HCT116 (cell line): ENCODE measurements around the gene SLC19A1. TPM values are rescaled to one million over a fixed set of nuclear protein-coding genes. Genes with fewer than 3 reads are reported as not detected.

Experiments used
- ATAC-seq: fragments of 200-7000 bp; cut with Tn5 transposase; 2 replicates; pipeline ENCODE4 v1.9.1; 2020; ENCODE audit warnings: mild to moderate bottlenecking, moderate library complexity
- BruUV-seq: library from RNA; stranded (reverse); fragments of 400-500 nt; replicated peaks from 2 replicates; lab custom pipeline; 2021; lab: Mats Ljungman, UMichigan
- CTCF ChIA-PET: fragments of 300-600 bp; sonication (Branson Sonifier 250); formaldehyde crosslinking; loops from one replicate; lab custom pipeline; 2021; ENCODE audit warnings: antibody characterized with exemption; lab: Charles Lee
- POLR2A ChIA-PET: fragments of 300-600, 350-600 bp; sonication (Branson Sonifier 250); formaldehyde crosslinking; loops from one replicate; lab custom pipeline; 2021; ENCODE audit warnings: antibody characterized with exemption; lab: Charles Lee
- RAD21 ChIA-PET, 2 experiments: fragments of 300-600 bp; sonication (Branson Sonifier 250); formaldehyde crosslinking; loops; one replicate each; lab custom pipeline; 2023; ENCODE audit warnings: low total read pairs in 2 of 2; ENCODE audit not compliant: uncharacterized antibody in 2 of 2, unreplicated experiment in 2 of 2, low non-redundant PET in 1 of 2; lab: Charles Lee
- DNase-seq: peaks from one replicate; pipeline ENCODE4 v3.0.0-alpha.2; 2010; ENCODE audit warnings: low read depth, low spot score
- H2AFZ ChIP-seq: fragments of 200-600 bp; shearing (Covaris generic), sonication (generic); 2 replicates; pipeline ENCODE4 v1.6.1; 2017; ENCODE audit warnings: low read depth, mixed run types, mixed read lengths, antibody characterized with exemption, low read length; ENCODE audit not compliant: poor library complexity, severe bottlenecking
- H3K27ac ChIP-seq: 2 replicates; pipeline ENCODE4 v1.5.1; 2012; ENCODE audit warnings: low read depth, low read length
- H3K27me3 ChIP-seq: fragments of 200-600 bp; sonication (generic); 2 replicates; pipeline ENCODE4 v1.6.1; 2016; ENCODE audit warnings: mixed run types, low read length, mixed read lengths; ENCODE audit not compliant: insufficient read depth
- H3K36me3 ChIP-seq, 2 experiments: fragments of 200-500 bp in 1 of 2; fragments of 200-600 bp in 1 of 2; sonication (Bioruptor generic) in 1 of 2; sonication (generic) in 1 of 2; 2 replicates each; pipeline versions ENCODE4 v1.5.1 to v1.6.1; 2014 to 2016; ENCODE audit warnings: low read length in 2 of 2, inconsistent platforms in 1 of 2, mixed read lengths in 1 of 2, mixed run types in 1 of 2; ENCODE audit not compliant: insufficient read depth in 2 of 2, control insufficient read depth in 1 of 2
- H3K4me1 ChIP-seq, 2 experiments: fragments of 200-600 bp in 1 of 2; sonication (generic) in 1 of 2; 2 replicates each; pipeline versions ENCODE4 v1.5.1 to v1.6.1; 2012 to 2017; ENCODE audit warnings: low read length in 2 of 2, inconsistent platforms in 1 of 2, mild to moderate bottlenecking in 1 of 2, mixed read lengths in 1 of 2, mixed run types in 1 of 2, moderate library complexity in 1 of 2; ENCODE audit not compliant: insufficient read depth in 2 of 2, control insufficient read depth in 1 of 2
- H3K4me2 ChIP-seq: fragments of 200-600 bp; sonication (generic); 2 replicates; pipeline ENCODE4 v1.6.1; 2017; ENCODE audit warnings: mixed run types, low read length, mixed read lengths
- H3K4me3 ChIP-seq, 2 experiments: fragments of 200-600 bp in 1 of 2; sonication (generic) in 1 of 2; replicated peaks in 1 of 2; 2 replicates each; pipeline ENCODE4 v1.5.1; 2011 to 2016; ENCODE audit warnings: low read length in 2 of 2, control low read depth in 1 of 2, low read depth in 1 of 2, mild to moderate bottlenecking in 1 of 2, mixed read lengths in 1 of 2, mixed run types in 1 of 2
- H3K79me2 ChIP-seq: fragments of 200-600 bp; sonication (generic); 2 replicates; pipeline ENCODE4 v1.6.1; 2017; ENCODE audit warnings: mild to moderate bottlenecking, mixed run types, low read length, moderate library complexity, mixed read lengths; ENCODE audit not compliant: insufficient read depth
- H3K9ac ChIP-seq: fragments of 200-600 bp; sonication (generic); 2 replicates; pipeline ENCODE4 v1.6.1; 2016; ENCODE audit warnings: low read length, mixed read lengths
- H3K9me2 ChIP-seq: fragments of 200-600 bp; sonication (generic), shearing (Covaris generic); 2 replicates; pipeline ENCODE4 v1.6.1; 2017; ENCODE audit warnings: mixed run types, mild to moderate bottlenecking, moderate library complexity; ENCODE audit not compliant: insufficient read depth
- H3K9me3 ChIP-seq, 2 experiments: fragments of 200-500 bp in 1 of 2; fragments of 200-600 bp in 1 of 2; sonication (Bioruptor generic) in 1 of 2; sonication (generic) in 1 of 2; 2 replicates each; pipeline ENCODE4 v1.6.1; 2014 to 2017; ENCODE audit warnings: low read length in 2 of 2, mixed read lengths in 2 of 2, inconsistent platforms in 1 of 2, low read depth in 1 of 2, mild to moderate bottlenecking in 1 of 2, mixed run types in 1 of 2, moderate library complexity in 1 of 2; ENCODE audit not compliant: control insufficient read depth in 1 of 2, insufficient read depth in 1 of 2
- H4K20me1 ChIP-seq: fragments of 200-600 bp; sonication (generic), shearing (Covaris generic); 2 replicates; pipeline ENCODE4 v1.6.1; 2017; ENCODE audit warnings: mixed run types, mild to moderate bottlenecking, moderate library complexity; ENCODE audit not compliant: insufficient read depth
- CEBPB ChIP-seq: IDR thresholded peaks from 2 replicates; pipeline ENCODE4 v1.6.1; 2012; ENCODE audit warnings: low read depth
- EGR1 ChIP-seq: IDR thresholded peaks from 2 replicates; pipeline ENCODE4 v1.6.1; 2012; ENCODE audit warnings: low read depth
- ELF1 ChIP-seq: IDR thresholded peaks from 2 replicates; pipeline ENCODE4 v1.6.1; 2012; ENCODE audit warnings: low read depth, borderline replicate concordance
- EZH2phosphoT487 ChIP-seq: fragments of 200-600 bp; IDR thresholded peaks from 2 replicates; pipeline ENCODE4 v1.6.1; 2018; ENCODE audit warnings: antibody characterized with exemption, borderline replicate concordance
- SP1 ChIP-seq: IDR thresholded peaks from 2 replicates; pipeline ENCODE4 v1.6.1; 2012; ENCODE audit warnings: low read depth
- ZNF274 ChIP-seq: fragments of 200-500 bp; sonication (Bioruptor generic); IDR thresholded peaks from 2 replicates; pipeline ENCODE4 v1.6.1; 2014; ENCODE audit warnings: mild to moderate bottlenecking, low read depth, low read length, inconsistent platforms
- intact Hi-C: fragments of 100-400 bp; cut with micrococcal nuclease; formaldehyde crosslinking; loops from 2 replicates; pipeline ENCODE4 v1.10.0; 2022
- total RNA-seq: library from RNA; stranded (reverse); gene quantifications from one replicate; pipeline ENCODE4 v1.2.1, GENCODE V29; 2021; ENCODE audit not compliant: unreplicated experiment
- TF ChIP-seq, protein P1 (sequence below): IDR thresholded peaks from 2 replicates; pipeline ENCODE4 v1.6.1; 2012
- TF ChIP-seq, protein P2 (sequence below), 3 experiments: fragments of 200-600 bp in 1 of 3; sonication (generic) in 1 of 3; IDR thresholded peaks in 2 of 3; conservative IDR thresholded peaks in 1 of 3; 2 replicates each; pipeline ENCODE4 v1.5.1; 2012 to 2017; ENCODE audit warnings: low read depth in 2 of 3, low read length in 2 of 3, antibody characterized with exemption in 1 of 3, borderline replicate concordance in 1 of 3, control low read depth in 1 of 3, mild to moderate bottlenecking in 1 of 3, mixed read lengths in 1 of 3, mixed run types in 1 of 3, moderate library complexity in 1 of 3; ENCODE audit not compliant: insufficient read depth in 1 of 3
- TF ChIP-seq, protein P3 (sequence below): IDR thresholded peaks from 2 replicates; pipeline ENCODE4 v1.6.1; 2011; ENCODE audit warnings: mild to moderate bottlenecking, low read length, moderate library complexity; ENCODE audit not compliant: insufficient replicate concordance; ENCODE audit errors: extremely low read depth

Gene SLC19A1
- total RNA-seq, 1 experiment from 2014 or later: 50.2 TPM

DNA sequence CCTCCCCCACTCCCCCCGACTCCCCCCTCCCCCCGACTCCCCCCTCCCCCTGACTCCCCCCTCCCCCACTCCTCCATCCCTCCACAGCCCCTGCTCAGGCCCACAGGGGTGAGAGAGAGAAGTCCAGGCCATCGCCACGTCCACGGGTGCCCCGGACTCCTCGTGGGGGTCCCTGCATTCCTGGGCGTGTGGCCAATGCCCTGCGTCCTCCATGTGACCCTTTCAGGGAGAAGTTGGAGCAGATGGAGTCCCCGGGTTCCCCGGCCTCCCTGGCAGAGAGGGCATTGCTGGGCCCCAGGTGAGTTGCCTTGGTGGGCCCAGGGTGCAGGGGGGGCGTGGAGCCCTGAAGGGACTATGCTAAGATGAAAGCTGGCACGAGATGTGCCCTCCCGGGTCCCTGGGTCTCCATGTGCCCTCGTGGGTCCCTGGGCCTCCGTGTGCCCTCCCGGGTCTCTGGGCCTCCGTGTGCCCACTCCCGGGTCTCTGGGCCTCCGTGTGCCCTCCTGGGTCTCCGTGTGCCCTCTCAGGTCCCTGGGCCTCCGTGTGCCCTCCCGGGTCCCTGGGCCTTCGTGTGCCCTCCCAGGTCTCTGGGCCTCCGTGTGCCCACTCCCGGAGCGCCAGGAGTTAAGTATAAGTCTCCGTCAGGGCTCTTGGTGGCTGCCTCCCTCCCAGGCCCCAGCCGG, 52.0 kb downstream of the SLC19A1 start:
- no peaks in the 10 kb centered on the region; a peak in 2 of 4 replicates for H3K36me3 ChIP-seq
- H3K27ac ChIP-seq: no peak overlapping the region

More for the DNA sequence above, 52.0 kb downstream of the SLC19A1 start:
- Histone ChIP-seq H3K79me2 (no peaks in the 10 kb centered on the region), H3K4me3 (no peak overlapping the region), H3K4me1 (no peaks in the 10 kb centered on the region)
- CTCF ChIA-PET: no interaction called here
- BruUV-seq: no TSS peak
- DNase-seq: no peak
- no peak for ATAC-seq
- TF ChIP-seq, protein P1, sequence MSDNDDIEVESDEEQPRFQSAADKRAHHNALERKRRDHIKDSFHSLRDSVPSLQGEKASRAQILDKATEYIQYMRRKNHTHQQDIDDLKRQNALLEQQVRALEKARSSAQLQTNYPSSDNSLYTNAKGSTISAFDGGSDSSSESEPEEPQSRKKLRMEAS: no peak
- TF ChIP-seq ZNF274: no peak
- TF ChIP-seq ELF1: no peak
- TF ChIP-seq, protein P2, sequence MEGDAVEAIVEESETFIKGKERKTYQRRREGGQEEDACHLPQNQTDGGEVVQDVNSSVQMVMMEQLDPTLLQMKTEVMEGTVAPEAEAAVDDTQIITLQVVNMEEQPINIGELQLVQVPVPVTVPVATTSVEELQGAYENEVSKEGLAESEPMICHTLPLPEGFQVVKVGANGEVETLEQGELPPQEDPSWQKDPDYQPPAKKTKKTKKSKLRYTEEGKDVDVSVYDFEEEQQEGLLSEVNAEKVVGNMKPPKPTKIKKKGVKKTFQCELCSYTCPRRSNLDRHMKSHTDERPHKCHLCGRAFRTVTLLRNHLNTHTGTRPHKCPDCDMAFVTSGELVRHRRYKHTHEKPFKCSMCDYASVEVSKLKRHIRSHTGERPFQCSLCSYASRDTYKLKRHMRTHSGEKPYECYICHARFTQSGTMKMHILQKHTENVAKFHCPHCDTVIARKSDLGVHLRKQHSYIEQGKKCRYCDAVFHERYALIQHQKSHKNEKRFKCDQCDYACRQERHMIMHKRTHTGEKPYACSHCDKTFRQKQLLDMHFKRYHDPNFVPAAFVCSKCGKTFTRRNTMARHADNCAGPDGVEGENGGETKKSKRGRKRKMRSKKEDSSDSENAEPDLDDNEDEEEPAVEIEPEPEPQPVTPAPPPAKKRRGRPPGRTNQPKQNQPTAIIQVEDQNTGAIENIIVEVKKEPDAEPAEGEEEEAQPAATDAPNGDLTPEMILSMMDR (IDR thresholded peaks at IDR 0.05 in 2 of 3, conservative IDR thresholded peaks at IDR 0.05 in 1 of 3; ENCODE audit: borderline replicate concordance in 1 of 3, insufficient read depth in 1 of 3, low read depth in 2 of 3, low read length in 2 of 3): no peak
- TF ChIP-seq, protein P3, sequence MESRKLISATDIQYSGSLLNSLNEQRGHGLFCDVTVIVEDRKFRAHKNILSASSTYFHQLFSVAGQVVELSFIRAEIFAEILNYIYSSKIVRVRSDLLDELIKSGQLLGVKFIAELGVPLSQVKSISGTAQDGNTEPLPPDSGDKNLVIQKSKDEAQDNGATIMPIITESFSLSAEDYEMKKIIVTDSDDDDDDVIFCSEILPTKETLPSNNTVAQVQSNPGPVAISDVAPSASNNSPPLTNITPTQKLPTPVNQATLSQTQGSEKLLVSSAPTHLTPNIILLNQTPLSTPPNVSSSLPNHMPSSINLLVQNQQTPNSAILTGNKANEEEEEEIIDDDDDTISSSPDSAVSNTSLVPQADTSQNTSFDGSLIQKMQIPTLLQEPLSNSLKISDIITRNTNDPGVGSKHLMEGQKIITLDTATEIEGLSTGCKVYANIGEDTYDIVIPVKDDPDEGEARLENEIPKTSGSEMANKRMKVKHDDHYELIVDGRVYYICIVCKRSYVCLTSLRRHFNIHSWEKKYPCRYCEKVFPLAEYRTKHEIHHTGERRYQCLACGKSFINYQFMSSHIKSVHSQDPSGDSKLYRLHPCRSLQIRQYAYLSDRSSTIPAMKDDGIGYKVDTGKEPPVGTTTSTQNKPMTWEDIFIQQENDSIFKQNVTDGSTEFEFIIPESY: no peak
- TF ChIP-seq CEBPB: no peak
- TF ChIP-seq SP1: no peak
- no peak for TF ChIP-seq EGR1
- TF ChIP-seq EZH2phosphoT487: no peak
- TF ChIP-seq, all 23 proteins: peak for 0
- H3K9ac ChIP-seq: no peak overlapping the region
- H2AFZ ChIP-seq: no peak overlapping the region
- H3K9me2 ChIP-seq: no peaks in the 10 kb centered on the region
- ChIA-PET RAD21 (no interaction called here), POLR2A (no interaction called here)
- H4K20me1 ChIP-seq: no peaks in the 10 kb centered on the region
- H3K27me3 ChIP-seq: no peaks in the 10 kb centered on the region
- no peaks in the 10 kb centered on the region for H3K9me3 ChIP-seq
- intact Hi-C loops: no loop called here
- H3K4me2 ChIP-seq: no peak overlapping the region
